ENCODE results near the gene TIMM21.

DNA sequence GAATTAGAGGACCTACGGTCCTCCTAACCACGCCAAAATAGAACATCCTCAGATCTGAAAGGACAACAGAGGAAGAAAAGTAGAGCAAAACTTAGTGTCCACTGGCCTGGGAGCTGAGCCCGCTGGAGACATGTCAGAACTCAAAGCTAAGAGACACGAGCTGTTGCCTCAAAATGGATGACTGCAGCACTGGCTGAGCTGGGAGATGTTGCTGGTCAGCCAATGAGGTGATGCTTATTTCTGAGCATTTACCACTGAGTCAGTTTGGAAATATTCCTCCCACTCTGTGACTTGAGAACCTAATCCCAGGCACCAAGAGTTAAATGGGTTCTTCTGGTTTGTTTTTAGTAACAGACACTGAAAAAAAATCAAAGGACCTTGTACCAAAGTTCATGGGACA is 33.3 kb upstream of the TIMM21 start:
- no peak for TF ChIP-seq POLR2AphosphoS5 (IDR thresholded peaks at IDR 0.05)
- TF ChIP-seq, protein P1, sequence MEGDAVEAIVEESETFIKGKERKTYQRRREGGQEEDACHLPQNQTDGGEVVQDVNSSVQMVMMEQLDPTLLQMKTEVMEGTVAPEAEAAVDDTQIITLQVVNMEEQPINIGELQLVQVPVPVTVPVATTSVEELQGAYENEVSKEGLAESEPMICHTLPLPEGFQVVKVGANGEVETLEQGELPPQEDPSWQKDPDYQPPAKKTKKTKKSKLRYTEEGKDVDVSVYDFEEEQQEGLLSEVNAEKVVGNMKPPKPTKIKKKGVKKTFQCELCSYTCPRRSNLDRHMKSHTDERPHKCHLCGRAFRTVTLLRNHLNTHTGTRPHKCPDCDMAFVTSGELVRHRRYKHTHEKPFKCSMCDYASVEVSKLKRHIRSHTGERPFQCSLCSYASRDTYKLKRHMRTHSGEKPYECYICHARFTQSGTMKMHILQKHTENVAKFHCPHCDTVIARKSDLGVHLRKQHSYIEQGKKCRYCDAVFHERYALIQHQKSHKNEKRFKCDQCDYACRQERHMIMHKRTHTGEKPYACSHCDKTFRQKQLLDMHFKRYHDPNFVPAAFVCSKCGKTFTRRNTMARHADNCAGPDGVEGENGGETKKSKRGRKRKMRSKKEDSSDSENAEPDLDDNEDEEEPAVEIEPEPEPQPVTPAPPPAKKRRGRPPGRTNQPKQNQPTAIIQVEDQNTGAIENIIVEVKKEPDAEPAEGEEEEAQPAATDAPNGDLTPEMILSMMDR (IDR thresholded peaks at IDR 0.05) = no peak
- TF ChIP-seq POLR2A (IDR thresholded peaks at IDR 0.05) = no peak
